ENCODE results near the gene MRPS6. TPM values are rescaled to one million over a fixed set of nuclear protein-coding genes. Genes with fewer than 3 reads are reported as not detected.

MRPS6 gene
- total RNA-seq, 1 experiment from 2014 or later: 56.8 TPM

DNA sequence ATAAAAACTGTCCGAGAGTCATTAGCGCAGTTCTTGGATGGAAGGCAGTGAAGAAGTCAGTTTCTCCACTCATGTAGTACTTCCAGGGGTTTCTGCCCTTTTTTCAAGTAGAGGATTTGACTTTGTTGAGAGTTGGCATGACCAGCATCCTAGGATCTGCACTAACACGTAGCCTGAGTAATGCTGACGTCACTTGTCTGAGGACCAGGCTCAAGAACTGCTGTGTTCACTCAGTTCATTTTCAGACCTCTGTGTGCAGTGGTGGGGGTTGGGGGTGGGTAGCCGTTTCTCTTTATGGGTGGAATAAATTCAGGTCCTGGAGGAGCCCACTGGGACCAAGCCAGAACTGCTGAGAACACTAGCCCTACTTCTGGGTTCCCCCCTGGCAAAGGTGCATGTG lies 53.3 kb downstream of the MRPS6 start:
- Histone ChIP-seq H2AFZ (ENCODE audit: low read length) (no peak overlapping the region), H3K4me3 (ENCODE audit: low read length) (no peak overlapping the region), H3K9me3 (ENCODE audit: low read length) (no peaks in the 10 kb centered on the region), H3K4me2 (ENCODE audit: low read depth, low read length, poor library complexity, severe bottlenecking) (no peak overlapping the region), H4K20me1 (ENCODE audit: insufficient read depth, low read depth, low read length) (no peaks in the 10 kb centered on the region), H3K36me3 (ENCODE audit: insufficient read depth, low read length) (peaks cover 66% of the 10 kb centered on the region), H3K27me3 (ENCODE audit: low read length) (no peaks in the 10 kb centered on the region), H3K9ac (ENCODE audit: low read length) (no peak overlapping the region), H3K27ac (ENCODE audit: low read length) (no peak overlapping the region), H3K79me2 (ENCODE audit: low read length) (peaks cover 100% of the 10 kb centered on the region), H3K9me2 (replicated peaks; ENCODE audit: insufficient read depth, low read length) (no peaks in the 10 kb centered on the region), H3K4me1 (ENCODE audit: low read length) (peaks cover 6% of the 10 kb centered on the region)
- DNase-seq: no peak

- no peaks in the 10 kb centered on the region for H3K9me2 ChIP-seq (replicated peaks; ENCODE audit: insufficient read depth, low read length)
- peaks cover 100% of the 10 kb centered on the region for H3K79me2 ChIP-seq (ENCODE audit: low read length)
- no peak overlapping the region for H3K4me2 ChIP-seq (ENCODE audit: low read depth, low read length, poor library complexity, severe bottlenecking)
- DNase-seq: no peak
- H3K4me3 ChIP-seq (ENCODE audit: low read length): no peak overlapping the region
- H3K27ac ChIP-seq (ENCODE audit: low read length): no peak overlapping the region
- H3K36me3 ChIP-seq (ENCODE audit: insufficient read depth, low read length): peaks cover 79% of the 10 kb centered on the region
- no peaks in the 10 kb centered on the region for H3K9me3 ChIP-seq (ENCODE audit: low read length)
- H4K20me1 ChIP-seq (ENCODE audit: insufficient read depth, low read depth, low read length): no peaks in the 10 kb centered on the region
- no peak overlapping the region for H3K9ac ChIP-seq (ENCODE audit: low read length)
- no peaks in the 10 kb centered on the region for H3K27me3 ChIP-seq (ENCODE audit: low read length)
- H2AFZ ChIP-seq (ENCODE audit: low read length): no peak overlapping the region
- no peaks in the 10 kb centered on the region for H3K4me1 ChIP-seq (ENCODE audit: low read length)
Measured at GRCh38 chr21:34128124-34128523, 54.7 kb downstream of the MRPS6 start.

- Histone ChIP-seq H3K9me2 (replicated peaks; ENCODE audit: insufficient read depth, low read length) (no peaks in the 10 kb centered on the region), H3K9ac (ENCODE audit: low read length) (no peak overlapping the region), H3K27ac (ENCODE audit: low read length) (no peak overlapping the region), H3K79me2 (ENCODE audit: low read length) (peaks cover 100% of the 10 kb centered on the region), H3K4me1 (ENCODE audit: low read length) (no peaks in the 10 kb centered on the region), H3K9me3 (ENCODE audit: low read length) (no peaks in the 10 kb centered on the region), H3K4me2 (ENCODE audit: low read depth, low read length, poor library complexity, severe bottlenecking) (no peak overlapping the region), H3K36me3 (ENCODE audit: insufficient read depth, low read length) (peaks cover 79% of the 10 kb centered on the region), H3K4me3 (ENCODE audit: low read length) (no peak overlapping the region), H3K27me3 (ENCODE audit: low read length) (no peaks in the 10 kb centered on the region), H2AFZ (ENCODE audit: low read length) (no peak overlapping the region), H4K20me1 (ENCODE audit: insufficient read depth, low read depth, low read length) (no peaks in the 10 kb centered on the region)
- no peak for DNase-seq
Measured at GRCh38 chr21:34128674-34129038, 55.3 kb downstream of the MRPS6 start.

- Histone ChIP-seq H3K36me3 (ENCODE audit: insufficient read depth, low read length) (peaks cover 80% of the 10 kb centered on the region), H2AFZ (ENCODE audit: low read length) (no peak overlapping the region), H3K4me2 (ENCODE audit: low read depth, low read length, poor library complexity, severe bottlenecking) (no peak overlapping the region), H3K79me2 (ENCODE audit: low read length) (peaks cover 100% of the 10 kb centered on the region), H3K9ac (ENCODE audit: low read length) (no peak overlapping the region), H3K27me3 (ENCODE audit: low read length) (no peaks in the 10 kb centered on the region), H3K4me1 (ENCODE audit: low read length) (no peaks in the 10 kb centered on the region), H4K20me1 (ENCODE audit: insufficient read depth, low read depth, low read length) (no peaks in the 10 kb centered on the region), H3K9me3 (ENCODE audit: low read length) (no peaks in the 10 kb centered on the region), H3K4me3 (ENCODE audit: low read length) (no peak overlapping the region), H3K27ac (ENCODE audit: low read length) (no peak overlapping the region), H3K9me2 (replicated peaks; ENCODE audit: insufficient read depth, low read length) (no peaks in the 10 kb centered on the region)
- DNase-seq: no peak
Measured at GRCh38 chr21:34129039-34129891, 55.9 kb downstream of the MRPS6 start.

DNA sequence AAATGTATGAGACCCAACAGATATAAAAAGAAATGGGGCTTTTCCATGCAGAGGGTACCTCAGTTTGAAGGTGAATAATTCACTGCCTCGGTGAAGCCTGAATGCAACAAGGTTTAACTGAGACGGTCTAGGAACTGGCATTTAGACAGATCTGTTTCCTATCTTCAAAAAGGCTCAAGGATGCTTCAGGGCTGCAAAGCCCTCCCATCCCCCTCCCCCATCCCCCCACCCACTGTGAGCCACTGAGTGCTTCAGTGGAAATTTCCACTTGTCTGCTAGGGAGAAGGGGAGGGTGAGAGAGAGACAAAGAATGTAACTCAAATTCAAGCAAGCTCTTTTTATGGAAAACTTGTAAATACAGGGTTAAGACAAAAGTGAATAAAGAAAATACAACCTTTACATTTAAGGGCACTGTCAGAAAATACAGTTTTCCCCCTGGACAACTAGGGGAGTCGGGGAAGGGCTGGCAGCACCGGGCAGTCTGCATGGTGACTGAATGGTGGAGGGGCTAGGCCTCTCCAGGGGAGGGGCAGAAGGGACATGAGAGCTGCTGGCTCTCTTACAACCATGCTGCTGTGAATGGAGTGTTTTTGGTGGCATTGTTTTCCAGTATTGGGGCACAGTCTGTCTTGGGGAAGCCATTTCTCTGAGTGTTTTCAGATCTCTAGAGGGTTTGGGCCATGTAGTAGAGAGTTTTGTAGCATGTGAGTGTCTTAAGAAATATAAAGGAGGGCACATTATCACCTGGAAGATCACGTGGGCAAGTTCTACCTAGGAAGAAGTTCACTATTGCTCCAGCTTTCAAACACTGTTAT lies 56.7 kb downstream of the MRPS6 start:
- Histone ChIP-seq H3K4me2 (ENCODE audit: low read depth, low read length, poor library complexity, severe bottlenecking) (no peak overlapping the region), H3K27ac (ENCODE audit: low read length) (no peak overlapping the region), H3K79me2 (ENCODE audit: low read length) (peaks cover 100% of the 10 kb centered on the region), H3K9me3 (ENCODE audit: low read length) (no peaks in the 10 kb centered on the region; the same call in 1 of the 2 replicates), H2AFZ (ENCODE audit: low read length) (no peak overlapping the region), H3K4me1 (ENCODE audit: low read length) (no peaks in the 10 kb centered on the region), H4K20me1 (ENCODE audit: insufficient read depth, low read depth, low read length) (no peaks in the 10 kb centered on the region), H3K4me3 (ENCODE audit: low read length) (no peak overlapping the region), H3K36me3 (ENCODE audit: insufficient read depth, low read length) (peaks cover 80% of the 10 kb centered on the region), H3K9me2 (replicated peaks; ENCODE audit: insufficient read depth, low read length) (no peaks in the 10 kb centered on the region), H3K9ac (ENCODE audit: low read length) (no peak overlapping the region), H3K27me3 (ENCODE audit: low read length) (no peaks in the 10 kb centered on the region)
- DNase-seq: no peak

DNA sequence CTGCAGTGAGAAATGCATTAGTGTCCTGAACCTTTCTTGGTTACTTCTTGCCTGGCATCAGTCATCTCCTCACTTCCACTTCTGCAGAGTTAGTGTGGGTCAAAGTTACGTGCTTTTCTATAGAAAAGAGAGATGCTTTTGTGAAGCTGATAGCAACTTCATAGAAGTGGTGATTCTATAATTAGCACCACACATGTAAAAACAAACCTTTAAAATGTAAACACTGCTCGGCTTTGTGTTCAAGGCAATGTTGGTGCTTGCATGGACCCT lies 57.3 kb downstream of the MRPS6 start:
- H4K20me1 ChIP-seq (ENCODE audit: insufficient read depth, low read depth, low read length): no peaks in the 10 kb centered on the region
- H2AFZ ChIP-seq (ENCODE audit: low read length): no peak overlapping the region
- no peaks in the 10 kb centered on the region; the same call in 1 of the 2 replicates for H3K9me3 ChIP-seq (ENCODE audit: low read length)
- H3K36me3 ChIP-seq (ENCODE audit: insufficient read depth, low read length): peaks cover 75% of the 10 kb centered on the region
- DNase-seq: no peak
- H3K4me1 ChIP-seq (ENCODE audit: low read length): no peaks in the 10 kb centered on the region
- H3K9me2 ChIP-seq (replicated peaks; ENCODE audit: insufficient read depth, low read length): no peaks in the 10 kb centered on the region
- H3K9ac ChIP-seq (ENCODE audit: low read length): no peak overlapping the region
- no peak overlapping the region for H3K4me3 ChIP-seq (ENCODE audit: low read length)
- H3K4me2 ChIP-seq (ENCODE audit: low read depth, low read length, poor library complexity, severe bottlenecking): no peak overlapping the region
- peaks cover 100% of the 10 kb centered on the region for H3K79me2 ChIP-seq (ENCODE audit: low read length)
- no peaks in the 10 kb centered on the region for H3K27me3 ChIP-seq (ENCODE audit: low read length)
- no peak overlapping the region for H3K27ac ChIP-seq (ENCODE audit: low read length)

DNA sequence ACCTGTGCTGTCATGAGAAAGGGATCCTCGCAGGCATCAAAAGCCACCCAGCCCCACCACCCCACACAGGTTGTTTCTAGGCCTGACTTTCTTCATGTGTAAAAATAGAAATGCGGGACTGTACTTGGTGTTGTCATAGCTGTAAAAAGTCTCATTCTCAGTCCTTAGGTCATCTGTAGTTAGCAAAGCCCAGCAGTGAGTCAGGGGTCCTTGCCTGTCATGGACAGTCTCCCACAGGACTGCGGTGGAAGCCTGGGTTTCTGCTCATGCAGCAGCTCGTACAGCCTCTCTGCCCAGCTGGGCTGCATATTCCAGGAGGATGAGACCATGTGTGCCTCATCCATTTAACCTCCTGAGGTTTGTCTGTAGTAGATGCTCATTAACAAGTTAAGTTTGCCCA lies 58.2 kb downstream of the MRPS6 start:
- no peaks in the 10 kb centered on the region for H3K4me1 ChIP-seq (ENCODE audit: low read length)
- H3K36me3 ChIP-seq (ENCODE audit: insufficient read depth, low read length): peaks cover 69% of the 10 kb centered on the region
- H2AFZ ChIP-seq (ENCODE audit: low read length): no peak overlapping the region
- no peak for DNase-seq
- H3K27me3 ChIP-seq (ENCODE audit: low read length): no peaks in the 10 kb centered on the region
- H4K20me1 ChIP-seq (ENCODE audit: insufficient read depth, low read depth, low read length): no peaks in the 10 kb centered on the region
- no peaks in the 10 kb centered on the region; the same call in 1 of the 2 replicates for H3K9me3 ChIP-seq (ENCODE audit: low read length)
- no peak overlapping the region for H3K27ac ChIP-seq (ENCODE audit: low read length)
- no peak overlapping the region for H3K4me3 ChIP-seq (ENCODE audit: low read length)
- no peak overlapping the region for H3K9ac ChIP-seq (ENCODE audit: low read length)
- no peak overlapping the region for H3K4me2 ChIP-seq (ENCODE audit: low read depth, low read length, poor library complexity, severe bottlenecking)
- peaks cover 100% of the 10 kb centered on the region for H3K79me2 ChIP-seq (ENCODE audit: low read length)
- H3K9me2 ChIP-seq (replicated peaks; ENCODE audit: insufficient read depth, low read length): no peaks in the 10 kb centered on the region

GRCh38 chr21:34132202-34132601 lies 58.8 kb downstream of the MRPS6 start:
- no peak overlapping the region for H3K4me3 ChIP-seq (ENCODE audit: low read length)

More at GRCh38 chr21:34132202-34132601, 58.8 kb downstream of the MRPS6 start:
- Histone ChIP-seq H3K4me1 (ENCODE audit: low read length) (no peaks in the 10 kb centered on the region), H3K9ac (ENCODE audit: low read length) (no peak overlapping the region), H3K79me2 (ENCODE audit: low read length) (peaks cover 100% of the 10 kb centered on the region), H3K9me2 (replicated peaks; ENCODE audit: insufficient read depth, low read length) (no peaks in the 10 kb centered on the region), H3K4me2 (ENCODE audit: low read depth, low read length, poor library complexity, severe bottlenecking) (no peak overlapping the region), H3K9me3 (ENCODE audit: low read length) (no peaks in the 10 kb centered on the region; the same call in none of the 2 replicates), H3K27ac (ENCODE audit: low read length) (no peak overlapping the region), H3K27me3 (ENCODE audit: low read length) (no peaks in the 10 kb centered on the region), H4K20me1 (ENCODE audit: insufficient read depth, low read depth, low read length) (no peaks in the 10 kb centered on the region), H3K36me3 (ENCODE audit: insufficient read depth, low read length) (peaks cover 69% of the 10 kb centered on the region), H2AFZ (ENCODE audit: low read length) (no peak overlapping the region)
- DNase-seq: no peak

Measured in Karpas-422 (cell line).